ENCODE data around the gene ZFPL1.

Gene ZFPL1

DNA sequence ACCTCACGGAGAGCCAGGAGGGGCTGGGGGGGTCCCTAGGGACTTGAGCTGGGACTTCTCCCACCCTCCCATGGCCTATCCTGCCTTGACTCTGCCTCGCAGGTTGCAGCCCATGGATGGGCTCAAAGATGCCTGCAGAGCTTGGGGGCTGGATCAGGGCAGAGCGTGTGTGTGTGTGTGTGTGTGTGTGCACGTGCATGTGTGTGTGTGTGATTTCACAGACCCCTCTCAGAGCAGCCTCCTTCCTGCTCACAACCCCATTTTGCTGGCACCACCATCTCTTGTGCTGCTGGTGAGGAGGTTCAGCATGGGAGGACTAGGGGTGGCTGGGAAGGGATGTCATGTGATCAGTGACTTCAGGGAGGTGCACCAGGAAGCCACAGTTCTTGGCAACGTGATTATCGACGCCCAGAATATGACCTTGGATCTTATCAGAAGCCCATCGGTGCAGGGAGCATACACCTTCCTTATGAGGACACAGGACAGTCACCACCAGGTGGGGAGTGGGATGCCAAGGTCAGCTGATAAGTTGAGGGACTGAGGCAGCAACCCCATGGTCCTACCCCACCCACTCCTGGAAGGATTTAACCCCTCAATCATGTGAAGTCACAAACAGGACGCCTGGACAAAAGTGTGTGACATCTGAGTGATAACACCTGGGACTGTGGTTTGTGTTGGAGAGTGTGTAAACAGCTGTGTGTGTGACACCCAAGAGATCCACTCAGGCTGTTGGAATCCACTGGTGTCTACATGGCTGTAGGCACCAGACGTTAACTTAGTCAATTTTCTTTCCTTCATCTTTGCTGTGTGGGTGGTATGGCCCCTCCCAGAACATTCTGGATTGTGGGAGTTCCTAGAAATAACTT is 23.8 kb upstream of the ZFPL1 start:
- DNase-seq: no peak

DNA sequence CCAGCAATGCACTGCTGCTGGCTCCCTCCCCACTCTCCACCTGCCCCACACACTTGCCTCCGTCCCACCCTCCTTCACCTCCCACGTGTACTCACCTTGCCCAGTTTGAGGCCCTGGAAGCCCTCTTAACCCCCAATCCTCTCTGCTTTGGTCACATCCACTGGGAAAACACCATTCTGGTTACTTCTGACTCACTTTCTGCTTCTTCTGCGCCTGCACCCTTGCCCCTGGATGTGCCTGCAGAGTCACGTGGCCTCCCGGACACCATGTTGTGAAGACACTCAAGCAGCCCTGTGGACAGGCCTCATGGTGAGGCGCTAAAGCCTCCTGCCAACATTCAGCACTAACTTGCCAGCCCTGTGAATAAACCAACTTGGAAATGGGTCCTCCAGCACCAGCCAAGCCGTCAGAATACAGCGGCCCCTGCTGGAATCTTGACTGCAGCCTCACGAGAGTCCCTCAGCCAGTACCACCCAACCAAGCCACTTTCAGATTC is 23.1 kb upstream of the ZFPL1 start:
- DNase-seq: no peak

DNA sequence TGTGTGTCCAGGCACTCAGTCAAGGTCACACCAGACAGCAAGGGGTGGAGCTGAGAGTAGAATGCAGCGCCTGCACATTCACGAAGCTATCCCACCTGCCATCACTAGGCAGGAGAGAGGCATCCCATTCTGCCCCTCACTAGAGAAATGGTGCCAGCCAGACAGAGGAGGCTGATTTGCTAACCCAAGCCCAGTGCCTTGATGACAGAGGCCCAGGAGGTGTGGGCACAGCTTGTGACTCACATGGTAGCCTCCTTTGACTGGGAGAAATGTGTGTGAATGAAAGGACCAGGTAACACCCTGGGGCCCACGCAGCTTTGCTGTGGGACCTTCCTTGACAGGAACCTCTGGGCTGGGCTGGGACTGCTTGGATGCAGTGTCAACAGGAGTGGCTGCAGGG is 20.5 kb upstream of the ZFPL1 start:
- no peak for DNase-seq

DNA sequence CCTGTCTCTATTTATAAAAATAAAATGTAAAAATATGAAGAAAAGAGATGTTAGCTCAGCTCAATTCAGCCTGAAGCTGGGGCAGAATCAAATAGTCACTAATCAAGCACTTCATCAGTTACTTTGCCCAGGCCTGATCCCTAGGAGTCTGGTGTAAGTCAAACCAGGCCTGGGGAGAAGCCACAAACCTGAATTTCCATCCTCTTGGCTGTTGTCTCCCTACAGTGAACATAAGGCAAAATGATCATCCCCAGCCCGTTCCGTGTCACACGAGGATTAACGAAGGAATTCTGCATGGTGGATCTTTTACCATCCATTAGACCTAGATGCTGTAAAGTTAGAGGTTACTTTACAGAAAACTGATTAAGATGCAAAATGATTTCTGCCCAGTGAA is 19.2 kb upstream of the ZFPL1 start:
- DNase-seq: no peak

DNA sequence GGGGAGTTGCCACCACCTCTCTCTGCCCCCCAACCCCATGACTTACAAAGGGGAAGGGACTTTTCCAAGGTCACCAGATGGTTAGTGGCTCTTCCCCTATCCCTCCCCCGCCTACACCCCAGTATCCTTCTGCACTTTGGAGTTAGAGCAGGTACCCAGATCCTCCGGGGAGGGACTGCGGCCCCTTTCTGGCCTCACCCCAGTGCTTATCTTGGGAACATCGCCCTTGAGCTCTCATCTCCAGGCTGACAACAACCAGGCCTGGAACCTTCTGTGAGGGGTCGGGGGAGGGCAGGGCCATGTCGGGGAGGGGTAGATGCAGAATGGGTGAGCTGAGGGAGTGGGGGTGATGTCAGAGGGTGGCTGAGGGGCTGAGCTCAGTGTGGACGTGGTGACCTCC is 18.2 kb upstream of the ZFPL1 start:
- no peak for DNase-seq

DNA sequence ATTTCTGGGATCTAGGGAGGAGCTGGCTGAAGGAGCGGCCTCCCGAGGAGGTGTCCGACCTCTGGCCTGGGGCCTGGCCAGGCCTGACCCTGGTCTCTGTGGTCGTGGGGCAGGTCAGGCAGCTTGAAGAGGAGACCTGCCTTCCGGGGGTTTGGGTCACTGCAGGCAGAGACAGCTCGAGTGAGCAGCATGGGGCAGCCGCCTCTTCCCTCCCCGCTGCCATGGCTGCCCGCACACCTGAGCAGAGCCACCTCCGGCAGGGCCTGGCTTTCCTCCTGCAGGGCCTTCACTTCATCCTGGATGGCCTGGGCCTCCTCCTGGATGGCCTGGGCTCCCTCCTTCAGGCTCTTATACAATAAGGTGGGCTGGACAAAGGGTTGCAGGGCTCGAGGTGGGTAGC is 17.7 kb upstream of the ZFPL1 start:
- no peak for DNase-seq

DNA sequence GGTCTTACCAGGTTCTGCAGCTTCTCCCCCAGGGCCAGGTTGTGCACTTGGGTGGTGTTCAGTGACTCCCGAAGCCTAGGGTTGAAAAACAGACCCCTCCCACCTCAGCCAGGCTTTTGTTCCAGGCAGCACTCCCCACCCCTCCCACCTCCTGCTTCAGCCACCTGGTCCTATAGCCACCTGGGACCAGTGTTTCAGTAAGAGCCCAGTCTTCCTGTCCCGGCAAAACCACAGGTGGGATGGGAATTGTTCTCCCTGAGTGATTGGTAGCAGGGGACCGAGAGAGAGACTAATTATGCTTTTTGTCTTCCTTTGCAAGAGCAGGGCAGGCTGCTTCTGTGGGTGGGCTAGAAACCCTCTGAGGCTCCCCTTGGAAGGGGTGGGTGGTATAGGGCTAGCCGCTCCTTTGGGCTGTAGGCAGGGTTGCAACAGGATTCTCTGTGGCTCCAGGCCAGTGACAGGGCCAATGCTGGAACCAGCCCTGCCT is 17.2 kb upstream of the ZFPL1 start:
- DNase-seq: no peak

DNA sequence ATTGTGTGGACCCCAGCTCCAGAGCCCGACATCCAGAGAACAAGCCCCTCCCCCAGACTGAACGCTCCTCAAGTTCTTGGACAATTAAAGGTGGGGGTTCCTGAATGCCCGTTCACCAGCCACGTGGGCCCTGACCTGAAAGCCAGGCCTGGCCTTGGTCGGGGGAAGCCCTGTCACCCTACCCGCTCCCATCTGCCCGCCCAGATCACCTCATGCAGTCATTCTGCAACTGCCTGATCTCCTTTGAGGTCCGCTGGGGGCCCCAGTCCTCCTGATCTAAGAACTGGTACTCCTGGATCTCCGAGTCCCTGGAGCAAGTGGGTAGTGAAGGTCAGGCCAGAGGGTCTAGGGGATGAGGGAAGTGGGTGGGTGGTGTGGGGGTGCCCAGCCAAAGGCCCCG is 16.6 kb upstream of the ZFPL1 start:
- no peak for DNase-seq

DNA sequence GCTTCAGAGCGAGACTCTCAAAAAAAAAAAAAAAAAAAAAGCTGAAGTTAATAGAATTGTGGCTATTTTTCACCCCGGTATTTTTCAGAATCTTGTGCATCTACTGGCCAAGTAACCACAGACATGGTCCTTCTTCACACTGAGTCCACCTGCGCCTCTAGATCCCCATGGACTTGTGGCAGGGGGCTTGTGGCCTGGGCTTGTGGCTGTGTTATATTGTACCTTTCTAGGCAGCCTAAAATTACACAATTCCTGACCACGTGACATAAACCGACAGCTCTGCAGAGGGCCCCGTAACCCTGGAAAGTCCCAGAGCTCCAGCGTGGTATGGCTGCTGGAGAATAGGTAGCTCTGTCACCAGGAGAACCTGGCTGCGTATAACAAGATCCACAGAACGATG is 14.8 kb upstream of the ZFPL1 start:
- DNase-seq: no peak

DNA sequence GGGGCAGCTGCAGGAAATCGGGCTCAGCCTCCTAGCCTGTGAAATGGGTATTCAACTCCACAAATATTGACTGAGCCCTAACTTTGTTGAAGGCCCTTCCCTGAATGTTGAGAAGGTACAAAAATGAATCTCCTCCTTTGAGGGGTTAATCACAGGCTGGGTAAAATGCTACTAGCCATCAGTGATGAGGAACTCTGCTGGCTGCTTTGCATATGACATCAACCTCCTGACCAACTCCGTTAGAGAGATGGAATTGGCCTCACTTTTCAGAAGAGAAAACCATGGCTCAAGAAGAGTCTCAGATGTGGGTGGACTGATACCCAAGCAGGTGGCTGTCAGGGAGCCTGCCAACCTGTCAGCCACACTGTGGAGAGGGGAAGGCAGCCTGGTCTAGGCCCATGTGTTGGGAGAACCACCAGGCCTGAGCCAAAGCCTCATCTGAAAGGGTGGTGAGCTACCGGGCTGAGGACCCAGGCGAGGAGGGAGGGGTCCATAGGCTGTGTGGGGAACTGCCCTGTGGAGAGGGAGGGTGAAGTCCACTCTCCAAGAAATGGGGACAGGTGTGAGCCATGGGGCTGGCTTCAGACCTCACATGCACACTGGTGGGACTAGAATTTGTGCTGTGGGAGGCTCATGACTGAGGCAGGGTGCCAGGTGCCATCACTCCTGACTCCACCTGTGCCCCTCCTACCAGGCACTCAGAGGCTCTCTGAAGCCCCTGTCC is 12.0 kb upstream of the ZFPL1 start:
- DNase-seq: no peak

DNA sequence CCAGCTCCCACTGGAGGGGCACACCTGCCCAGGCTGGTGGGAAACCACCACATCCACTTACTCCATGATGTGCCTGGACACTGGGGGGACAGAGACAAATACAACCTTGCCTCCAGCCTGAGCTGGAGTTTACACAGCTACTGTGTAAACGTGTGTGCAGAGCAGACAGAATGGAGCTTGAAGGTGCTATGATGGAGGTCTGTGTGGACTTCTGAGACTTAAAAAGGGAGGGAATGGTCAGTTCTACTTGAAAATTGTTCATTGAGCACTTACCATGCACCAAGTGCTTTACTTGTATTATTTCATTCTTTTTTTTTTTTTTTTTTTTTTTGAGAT is 11.4 kb upstream of the ZFPL1 start:
- DNase-seq: no peak

DNA sequence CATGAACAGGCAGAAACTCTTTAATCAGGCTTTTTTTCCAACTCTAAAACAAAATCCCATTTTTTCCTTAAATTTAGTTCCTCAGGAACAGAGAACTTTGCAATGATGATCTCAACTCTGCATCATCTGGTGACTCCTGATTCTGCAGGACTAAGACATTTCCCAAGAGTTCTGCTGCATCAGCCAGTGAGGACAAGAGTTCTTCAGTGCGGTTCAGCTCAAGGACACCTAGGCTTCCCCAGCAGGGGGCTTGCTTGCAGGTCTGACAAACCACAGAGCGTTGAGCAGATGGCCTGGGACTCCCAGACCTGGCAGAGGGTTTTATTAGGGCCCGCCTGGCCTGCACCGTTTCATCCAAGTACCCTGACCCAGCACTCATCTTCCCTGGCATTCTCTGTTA is 6.6 kb upstream of the ZFPL1 start:
- no peak for DNase-seq

DNA sequence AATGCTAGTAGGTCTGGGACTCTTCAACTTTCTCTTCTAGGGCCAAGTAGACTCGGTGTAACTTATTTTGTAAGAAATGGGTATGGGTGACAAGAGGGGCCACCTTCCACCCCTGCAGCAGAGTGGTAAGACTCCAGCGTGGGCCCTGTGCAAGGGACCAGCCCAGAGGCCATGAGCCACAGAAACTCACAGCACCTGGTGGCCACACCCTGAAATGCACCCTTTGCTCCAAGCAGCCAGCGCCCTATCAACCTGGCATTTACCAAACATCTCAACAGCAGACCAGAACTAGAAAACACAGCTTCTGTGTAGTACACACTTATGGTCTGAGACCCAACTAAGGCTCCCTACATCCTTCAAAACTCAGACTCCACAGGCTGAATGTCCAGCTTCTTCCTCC is 5.9 kb upstream of the ZFPL1 start:
- DNase-seq: no peak

DNA sequence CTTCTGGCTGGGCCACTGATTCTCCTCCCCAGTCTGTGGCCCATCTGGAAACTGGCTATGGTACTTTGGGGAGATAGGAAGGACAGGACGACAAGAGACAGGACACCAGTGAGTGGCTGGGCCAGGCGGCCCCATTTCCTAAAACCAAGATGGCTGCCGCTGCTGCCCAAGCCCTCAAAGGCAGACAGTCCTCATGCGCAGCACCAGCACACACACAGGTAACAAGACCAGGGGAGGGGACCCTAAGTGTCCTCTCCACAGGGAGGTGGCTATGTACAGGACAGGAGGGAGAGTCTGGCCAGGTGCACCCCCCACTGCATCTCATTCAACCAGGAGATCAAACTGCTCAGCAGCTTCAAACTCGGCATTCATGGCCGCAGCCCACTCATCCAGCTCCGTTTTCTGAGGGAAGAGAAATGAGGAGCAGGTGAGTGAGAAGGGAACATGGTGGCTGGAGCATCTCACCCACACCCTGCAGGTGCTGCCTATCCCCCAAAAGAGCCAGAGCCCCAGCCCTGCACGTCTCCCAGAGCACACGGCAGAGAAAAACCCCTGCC is 5.2 kb upstream of the ZFPL1 start:
- no peak for DNase-seq

DNA sequence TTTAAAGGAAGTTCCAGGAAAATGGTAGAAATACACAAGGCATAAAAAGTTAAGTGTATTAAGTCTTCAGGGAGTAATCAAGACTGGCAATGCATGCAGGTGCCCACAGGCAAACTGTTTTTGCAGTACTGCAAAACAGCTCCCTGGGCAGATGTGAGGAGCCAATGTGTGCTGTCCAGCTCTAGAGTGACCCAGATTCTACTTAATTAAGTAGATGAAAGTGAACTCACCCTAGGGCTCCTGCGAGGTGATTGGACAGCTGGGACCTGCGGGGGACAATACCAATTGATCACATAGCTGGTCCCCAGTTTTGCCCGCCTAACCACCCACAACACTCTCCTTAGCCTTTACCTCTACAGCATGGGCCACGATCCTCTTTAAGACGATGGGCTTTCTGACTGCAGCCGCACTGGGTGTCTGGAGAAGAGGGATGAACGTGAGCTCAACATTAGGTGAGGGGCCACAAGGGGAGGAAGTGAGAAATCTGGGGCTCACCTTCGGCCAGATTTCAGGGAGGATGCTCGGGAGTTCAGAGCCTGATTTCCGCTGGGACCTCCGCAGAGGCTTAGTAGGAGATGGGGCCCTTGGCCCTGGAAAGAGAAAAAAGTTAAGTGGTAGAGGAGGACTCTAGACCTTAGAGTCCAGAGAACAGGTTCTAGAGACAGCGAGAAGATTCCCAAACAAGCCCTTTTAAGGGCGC is 738 bp upstream of the ZFPL1 start:
- DNase-seq: no peak

DNA sequence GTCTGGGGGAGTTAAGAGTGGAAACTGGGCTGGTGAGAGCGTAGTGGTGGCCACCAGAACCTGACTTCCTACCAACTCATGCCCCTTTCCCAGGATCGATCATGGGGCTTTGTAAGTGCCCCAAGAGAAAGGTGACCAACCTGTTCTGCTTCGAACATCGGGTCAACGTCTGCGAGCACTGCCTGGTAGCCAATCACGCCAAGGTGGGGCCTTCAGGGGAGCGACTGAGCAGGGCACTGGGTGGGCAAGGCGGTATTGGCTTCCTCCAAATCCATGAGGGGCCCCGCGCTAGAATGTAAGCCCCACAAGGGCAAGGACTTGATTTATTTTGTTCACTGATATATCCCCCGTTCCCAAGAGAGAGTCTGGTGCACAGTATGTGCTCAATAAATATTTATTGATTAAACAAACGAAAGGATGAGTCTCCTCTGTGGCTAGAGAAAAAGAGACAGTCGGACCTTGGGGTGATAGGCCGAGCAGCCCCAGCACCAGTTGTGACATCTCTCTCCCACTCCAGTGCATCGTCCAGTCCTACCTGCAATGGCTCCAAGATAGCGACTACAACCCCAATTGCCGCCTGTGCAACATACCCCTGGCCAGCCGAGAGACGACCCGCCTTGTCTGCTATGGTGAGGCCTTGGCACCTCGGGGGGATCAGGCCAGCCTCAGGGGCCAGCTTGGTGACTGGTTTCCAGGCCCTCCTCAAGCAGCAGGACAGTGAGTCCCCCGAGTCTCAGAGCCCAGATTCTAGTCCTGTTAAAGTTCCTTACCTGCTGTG is 765 bp downstream of the ZFPL1 start:
- DNase-seq: no peak

DNA sequence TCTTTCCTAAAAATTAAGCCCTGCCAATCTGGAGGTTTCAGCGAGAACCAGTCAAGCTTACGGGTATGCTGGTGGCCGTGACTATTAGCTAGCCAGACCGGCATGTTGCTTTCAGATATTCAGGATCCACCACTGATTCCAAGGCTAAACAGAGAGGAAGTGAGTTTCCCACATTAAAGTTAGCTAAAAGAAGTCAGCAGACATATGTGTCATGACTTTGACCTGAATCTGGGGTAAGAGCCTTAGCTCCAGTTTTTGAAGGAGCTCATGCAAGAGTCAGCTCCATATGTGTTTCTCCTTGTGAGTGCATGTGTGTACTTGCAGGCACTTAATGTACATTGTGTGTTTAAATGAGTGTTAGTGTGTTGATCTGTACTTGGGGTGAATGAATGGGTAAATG is 1.4 kb downstream of the ZFPL1 start:
- no peak for DNase-seq

DNA sequence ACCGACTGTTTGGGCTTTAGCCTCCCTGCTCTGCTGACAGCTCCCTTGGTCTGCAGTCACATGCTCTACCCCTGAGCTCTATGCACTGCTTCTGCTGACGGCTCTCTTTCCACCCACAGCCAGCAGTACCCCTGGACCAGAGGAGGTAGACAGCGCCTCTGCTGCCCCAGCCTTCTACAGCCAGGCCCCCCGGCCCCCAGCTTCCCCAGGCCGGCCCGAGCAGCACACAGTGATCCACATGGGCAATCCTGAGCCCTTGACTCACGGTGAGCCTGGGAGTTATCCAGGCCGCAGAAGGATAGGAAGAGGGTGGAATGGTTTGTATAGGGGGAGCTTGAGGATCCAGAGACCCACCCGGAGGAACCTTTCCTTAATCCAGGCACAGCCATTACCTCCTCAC is 2.8 kb downstream of the ZFPL1 start:
- DNase-seq: no peak

DNA sequence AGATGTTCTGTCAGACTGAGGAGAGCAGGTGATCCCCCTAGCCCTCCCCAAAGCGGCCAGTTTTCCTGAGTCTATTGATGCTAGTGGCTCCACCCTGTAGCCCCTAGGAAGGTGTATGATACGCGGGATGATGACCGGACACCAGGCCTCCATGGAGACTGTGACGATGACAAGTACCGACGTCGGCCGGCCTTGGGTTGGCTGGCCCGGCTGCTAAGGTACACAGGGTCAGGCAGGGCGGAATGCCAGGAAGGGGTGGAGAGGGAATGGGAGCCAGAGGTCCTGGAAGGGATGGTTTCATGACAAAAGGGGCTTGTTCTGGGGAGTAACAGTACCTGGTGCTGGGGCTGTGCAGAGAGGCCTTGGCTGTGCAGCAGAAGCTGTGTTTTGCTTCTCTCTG is 3.2 kb downstream of the ZFPL1 start:
- no peak for DNase-seq

DNA sequence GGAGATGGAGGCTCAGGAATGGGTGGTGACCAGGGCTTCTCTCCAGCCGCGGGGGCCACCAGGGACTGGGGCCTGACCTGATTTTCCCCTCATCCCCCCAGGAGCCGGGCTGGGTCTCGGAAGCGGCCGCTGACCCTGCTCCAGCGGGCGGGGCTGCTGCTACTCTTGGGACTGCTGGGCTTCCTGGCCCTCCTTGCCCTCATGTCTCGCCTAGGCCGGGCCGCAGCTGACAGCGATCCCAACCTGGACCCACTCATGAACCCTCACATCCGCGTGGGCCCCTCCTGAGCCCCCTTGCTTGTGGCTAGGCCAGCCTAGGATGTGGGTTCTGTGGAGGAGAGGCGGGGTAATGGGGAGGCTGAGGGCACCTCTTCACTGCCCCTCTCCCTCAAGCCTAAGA is 3.8 kb downstream of the ZFPL1 start:
- no peak for DNase-seq

DNA sequence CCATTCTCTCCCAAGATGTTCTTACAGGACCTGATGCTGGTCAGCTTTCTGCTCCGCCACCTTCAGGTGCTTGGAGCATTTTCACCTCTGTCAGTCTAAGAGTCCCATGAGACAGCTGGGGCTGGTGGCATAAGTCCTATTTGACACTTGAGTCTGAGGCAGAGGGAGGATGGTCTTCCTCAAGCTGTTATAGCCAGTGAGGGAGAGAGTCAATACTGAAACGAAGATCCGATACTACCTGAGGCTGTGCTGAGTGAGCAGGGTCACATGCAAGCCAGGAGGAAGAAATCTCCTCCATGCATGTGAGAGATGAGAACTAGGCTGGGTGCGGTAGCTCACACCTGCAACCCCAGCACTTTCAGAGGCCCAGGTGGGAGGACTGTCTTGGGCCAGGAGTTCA is 5.6 kb downstream of the ZFPL1 start:
- no peak for DNase-seq

Measured in hypothalamus (tissue), 51 donors.